Melanocyte of skin (primary cell): ENCODE results near the gene IL34. TPM values are rescaled to one million over a fixed set of nuclear protein-coding genes. Genes with fewer than 3 reads are reported as not detected.

Source experiments
- total RNA-seq, 2 donors: library from RNA; depleted of rRNA; stranded (reverse); fragments of >200 nt; gene quantifications; 2 replicates each; pipeline ENCODE4 v1.2.3, GENCODE V29; 2012

Gene IL34
- 1 to 10 TPM in 1 of 2 donors, not detected in 1; 3.8 TPM for total RNA-seq

GRCh38 chr16:70646260-70647241 is at the start of gene IL34:
IL34 (plus strand) TSS chr16:70646559; CDS start chr16:70646948, 389 bp downstream.

GRCh38 chr16:70685938-70686375 is 39.6 kb downstream of the IL34 start, which contains the start of gene MTSS2:
MTSS2 (minus strand) TSS chr16:70686053; CDS start chr16:70685791, 262 bp downstream.

Other genes starting within 250 kb of the IL34 start
- gene ST3GAL2, start 207.5 kb upstream of the IL34 start, total RNA-seq, result 10 to 100 TPM; 17.9 to 32.0 TPM
- gene FCSK, start 192.0 kb upstream of the IL34 start, total RNA-seq, result 10 to 100 TPM in 1 of 2 donors, 1 to 10 TPM in 1; 8.0 to 14.5 TPM
- 10 to 100 TPM; 53.6 to 60.6 TPM for gene COG4, start 123.0 kb upstream of the IL34 start, total RNA-seq
- 100 to 1,000 TPM; 102 to 147 TPM for gene SF3B3, start 122.7 kb upstream of the IL34 start, total RNA-seq
- gene MTSS2, start 39.5 kb downstream of the IL34 start, total RNA-seq, result 10 to 100 TPM; 45.3 to 47.1 TPM
- gene VAC14, start 154.6 kb downstream of the IL34 start, total RNA-seq, result 10 to 100 TPM; 70.2 to 73.3 TPM